GM19240 (cell line): Measurements from ENCODE around the gene ZNF398.

Experiments used
- DNase-seq: peaks from one replicate; pipeline ENCODE4 v3.0.0; 2011; ENCODE audit warnings: low spot score; ENCODE audit not compliant: insufficient read length

ZNF398 gene

DNA sequence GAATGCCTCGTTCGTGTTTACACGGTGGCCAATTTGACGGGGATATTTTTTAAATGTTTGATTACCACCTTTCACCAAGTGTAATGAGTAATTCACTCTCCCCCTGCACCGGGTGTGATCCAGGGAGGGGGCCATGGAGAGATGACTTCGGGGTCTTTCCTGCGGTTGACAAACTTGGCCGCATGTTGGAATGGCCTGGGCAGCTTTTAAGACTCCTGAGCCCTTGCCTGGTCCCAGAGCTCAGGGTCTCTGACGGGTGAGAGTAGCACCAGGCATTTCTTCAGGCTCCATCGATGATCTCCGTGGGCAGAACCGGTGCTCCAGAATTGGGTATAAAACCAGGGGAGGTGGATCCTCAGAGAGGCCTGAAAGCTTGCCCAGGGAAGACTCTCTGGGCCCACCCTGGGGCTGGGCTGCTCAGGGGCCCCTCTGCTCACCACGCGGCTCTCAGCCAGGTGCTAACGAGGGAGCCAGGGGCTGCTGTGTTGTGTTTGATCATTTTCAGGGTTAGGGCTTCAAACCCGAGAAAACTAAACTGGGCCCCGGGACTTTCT, 49.0 kb downstream of the ZNF398 start:
- DNase-seq = no peak

DNA sequence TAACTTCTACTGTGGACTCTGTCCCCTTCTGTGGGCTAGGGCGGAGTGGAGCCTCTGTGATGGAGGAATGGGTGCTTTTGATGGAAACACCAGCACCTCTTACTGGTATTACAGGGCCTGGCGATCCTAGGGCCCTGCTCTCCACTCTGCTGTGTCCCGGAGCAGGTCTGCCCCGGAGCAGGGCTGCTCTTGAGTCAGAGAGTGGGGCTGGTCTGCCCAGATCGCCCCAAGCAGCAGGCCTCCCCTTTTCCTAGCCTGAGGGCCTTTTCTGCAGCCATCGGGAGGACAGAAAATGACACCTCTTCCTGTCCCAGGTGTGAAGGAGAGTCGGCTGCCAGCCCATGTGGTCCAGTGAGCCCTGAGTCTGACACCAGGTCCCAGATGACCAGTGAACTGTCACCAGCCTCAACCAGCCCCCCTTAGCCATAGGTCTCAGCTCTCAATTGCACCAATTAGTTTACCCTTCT, 49.5 kb downstream of the ZNF398 start:
- DNase-seq = no peak

DNA sequence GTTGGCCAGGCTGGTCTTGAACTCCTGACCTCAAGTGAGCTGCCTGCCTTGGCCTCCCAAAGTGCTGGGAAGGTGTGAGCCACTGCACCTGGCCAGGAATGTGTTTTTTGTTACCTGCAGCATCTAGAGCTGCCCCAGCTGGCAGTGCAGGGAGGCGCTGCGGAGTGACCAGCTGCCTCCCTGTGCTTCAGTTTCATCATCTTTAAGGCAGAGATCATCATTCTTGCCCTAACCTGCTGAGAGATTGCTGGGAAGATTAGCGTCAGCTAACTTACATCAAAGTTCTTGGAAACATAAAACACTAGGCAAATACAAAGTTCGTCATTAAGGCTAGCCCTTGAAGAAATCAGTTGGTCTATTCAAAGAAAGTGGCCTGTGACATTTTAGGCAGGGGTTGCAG, 50.4 kb downstream of the ZNF398 start:
- no peak for DNase-seq

DNA sequence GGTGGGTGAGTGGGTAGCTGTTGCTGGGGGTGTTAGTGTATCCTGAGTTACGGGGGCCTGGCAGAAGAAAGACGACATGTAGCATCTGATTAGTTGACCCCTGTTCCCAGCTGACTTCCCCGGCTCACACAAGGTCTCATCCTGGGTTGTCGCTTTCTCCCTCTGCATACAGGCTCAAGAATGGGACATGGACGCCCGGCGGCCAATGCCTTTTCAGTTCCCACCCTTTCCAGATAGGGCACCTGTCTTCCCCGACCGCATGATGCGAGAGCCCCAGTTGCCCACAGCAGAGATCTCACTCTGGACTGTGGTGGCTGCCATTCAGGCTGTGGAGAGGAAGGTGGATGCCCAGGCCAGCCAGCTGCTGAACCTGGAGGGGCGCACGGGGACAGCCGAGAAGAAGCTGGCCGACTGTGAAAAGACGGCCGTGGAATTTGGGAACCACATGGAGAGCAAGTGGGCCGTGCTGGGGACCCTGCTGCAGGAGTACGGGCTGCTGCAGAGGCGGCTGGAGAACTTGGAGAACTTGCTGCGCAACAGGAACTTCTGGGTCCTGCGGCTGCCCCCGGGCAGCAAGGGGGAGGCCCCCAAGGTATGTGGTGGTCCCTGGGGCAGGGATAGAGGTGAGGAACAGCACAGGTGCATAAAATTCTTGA, 51.0 kb downstream of the ZNF398 start:
- DNase-seq = no peak

DNA sequence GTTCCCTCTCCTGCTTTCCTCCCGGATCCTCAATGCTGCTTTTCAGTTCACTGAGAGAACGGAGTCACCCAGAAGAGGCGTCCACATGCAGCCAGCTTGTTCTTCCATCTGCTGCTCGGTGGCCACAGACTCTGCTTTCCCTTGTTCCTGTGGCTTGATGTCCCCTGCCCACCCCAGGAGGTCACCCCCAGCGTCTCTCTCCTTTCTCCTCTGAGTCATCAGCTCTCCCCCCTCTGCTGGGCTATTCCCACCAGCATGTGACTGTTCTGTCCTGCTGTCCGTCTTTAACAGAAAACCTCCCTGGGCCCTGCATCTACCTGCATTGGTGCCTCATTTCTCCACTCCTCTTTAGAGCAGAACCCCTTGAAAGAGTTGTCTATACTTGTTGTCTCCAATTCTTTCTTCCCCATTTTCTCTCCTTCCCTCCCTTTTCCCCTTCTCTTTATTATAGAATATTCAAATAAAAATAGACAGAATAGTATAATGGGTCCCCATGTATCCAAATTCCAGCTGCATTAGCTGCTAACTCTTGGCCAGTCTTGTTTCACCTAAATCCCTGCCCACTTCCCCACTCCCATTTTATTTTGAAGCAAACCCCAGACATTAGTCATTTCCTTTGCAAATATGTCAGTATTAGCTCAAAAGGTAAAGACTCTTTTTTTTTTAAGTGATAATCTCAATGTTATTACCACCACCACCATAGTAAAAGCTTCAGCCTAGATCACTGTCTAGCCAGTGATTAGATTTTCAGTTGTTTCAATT, 52.2 kb downstream of the ZNF398 start:
- no peak for DNase-seq

DNA sequence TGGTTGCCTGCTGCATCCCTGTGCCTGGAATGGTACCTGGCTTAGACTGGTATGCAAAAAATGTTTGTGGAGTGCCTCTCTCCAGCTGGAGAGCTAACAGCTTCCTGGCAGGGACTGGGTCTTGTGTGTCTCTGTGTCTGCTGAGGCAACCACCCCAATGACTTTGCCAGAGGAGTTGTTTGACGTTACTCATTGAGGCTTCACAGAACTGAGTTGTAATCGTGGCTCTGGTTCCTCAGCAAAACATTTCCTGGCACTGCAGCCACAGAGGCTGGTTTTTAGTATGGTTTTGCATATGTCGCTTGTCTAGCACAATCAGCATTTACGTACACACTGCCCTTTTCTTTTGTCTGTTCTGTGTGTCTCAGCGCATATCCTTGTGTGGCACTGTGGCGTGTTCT, 55.6 kb downstream of the ZNF398 start:
- DNase-seq = no peak

DNA sequence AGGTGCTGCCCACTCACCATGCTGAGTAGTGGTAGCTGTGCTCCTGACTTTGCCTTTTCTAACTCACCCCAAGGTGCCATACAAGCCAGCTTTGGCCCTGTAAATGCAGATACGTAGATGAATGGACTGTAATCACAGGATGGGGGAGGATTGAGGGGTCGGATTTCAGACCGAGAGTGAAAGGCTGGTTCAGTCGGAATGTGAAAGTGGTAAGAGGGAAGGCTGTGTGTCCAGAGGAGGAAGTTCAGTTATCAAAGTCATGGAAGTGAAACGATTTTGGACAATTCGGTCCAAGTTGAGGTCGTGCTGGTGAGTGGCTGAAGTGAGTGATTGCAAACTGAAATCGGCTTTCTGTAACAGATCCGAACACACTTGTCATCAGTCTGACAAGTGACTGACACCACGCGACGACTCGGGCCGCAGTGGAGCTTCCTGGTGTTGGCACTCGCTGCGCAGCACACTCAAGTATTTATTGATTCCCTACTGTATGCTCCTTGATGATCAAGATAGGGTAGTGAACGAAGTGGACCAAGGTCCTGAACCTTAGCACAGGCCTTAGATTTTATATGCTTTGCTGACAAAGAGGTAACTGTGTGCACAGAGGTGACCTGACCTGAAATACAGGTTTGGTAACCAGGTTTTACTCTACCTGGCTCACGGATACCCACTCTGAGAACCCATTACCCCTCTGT, 58.6 kb downstream of the ZNF398 start:
- no peak for DNase-seq

DNA sequence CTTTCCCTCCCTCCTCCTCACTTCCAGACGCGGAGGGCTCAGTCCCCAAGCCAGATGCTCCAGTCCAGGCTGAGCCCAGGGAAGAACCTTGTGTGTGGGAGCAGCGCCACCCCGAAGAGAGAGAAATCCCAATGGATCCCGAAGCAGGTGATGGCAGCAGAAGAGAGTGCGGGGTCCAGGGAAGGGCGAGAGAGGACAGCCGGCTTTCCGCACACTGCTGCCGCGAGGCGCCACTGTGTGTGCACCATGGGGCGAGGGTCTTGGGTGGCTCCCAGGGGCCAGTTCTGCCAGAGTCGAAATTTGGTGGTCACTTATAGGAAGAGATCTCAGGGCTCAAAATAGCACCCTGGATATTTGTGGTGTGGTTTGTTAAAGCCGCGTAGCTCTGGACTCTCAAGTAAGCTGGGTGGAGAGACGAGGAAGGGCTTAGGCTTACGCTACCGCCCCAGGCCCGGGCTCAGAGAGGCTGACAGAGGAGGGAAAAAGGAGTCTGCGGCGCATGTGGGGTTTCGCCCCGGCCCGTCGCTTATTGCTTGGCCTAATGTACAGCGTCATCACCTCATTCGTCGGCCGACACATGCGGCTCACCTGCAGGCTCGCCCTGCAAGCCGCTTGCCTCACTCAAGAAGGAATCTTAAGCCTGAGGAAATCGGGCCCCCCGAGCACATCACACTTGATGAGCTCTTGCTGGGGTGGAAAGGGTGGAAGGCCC, 60.2 kb downstream of the ZNF398 start:
- DNase-seq = no peak

DNA sequence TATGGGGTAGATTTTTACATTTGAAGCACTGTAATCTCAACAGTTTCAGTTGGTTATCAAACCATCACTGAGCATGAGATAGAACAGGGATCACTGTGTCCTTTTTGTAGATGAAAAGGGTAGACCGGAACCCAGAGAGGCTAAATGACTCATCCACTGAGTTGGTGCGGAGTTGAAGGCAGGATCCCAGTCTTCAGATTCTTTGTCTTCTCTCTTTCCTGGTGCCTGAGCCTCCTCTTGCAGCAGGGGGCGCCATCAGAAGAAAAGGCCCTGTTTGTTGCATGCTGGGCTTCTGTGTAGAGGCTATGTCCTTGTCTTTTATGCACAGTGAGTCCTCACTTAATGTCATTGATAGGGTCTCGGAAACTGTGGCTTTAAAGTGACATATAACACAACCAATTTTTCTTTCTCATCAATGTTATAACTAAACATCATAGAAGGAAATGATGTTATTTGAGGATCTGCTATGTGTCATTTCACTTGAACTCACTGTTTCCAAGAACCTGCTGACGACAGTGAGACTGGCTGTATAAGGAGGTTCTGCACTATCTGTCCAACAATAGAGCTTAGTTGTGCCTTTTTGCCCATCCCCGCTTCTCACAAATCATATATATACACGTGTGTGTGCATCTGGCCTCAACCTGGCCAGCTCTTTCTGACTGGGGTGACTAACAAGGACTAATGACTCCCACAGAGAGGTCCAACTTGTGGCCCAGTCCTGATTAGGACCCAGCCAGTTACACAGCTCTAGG, 62.4 kb downstream of the ZNF398 start:
- peak; percentile 47 for DNase-seq

DNA sequence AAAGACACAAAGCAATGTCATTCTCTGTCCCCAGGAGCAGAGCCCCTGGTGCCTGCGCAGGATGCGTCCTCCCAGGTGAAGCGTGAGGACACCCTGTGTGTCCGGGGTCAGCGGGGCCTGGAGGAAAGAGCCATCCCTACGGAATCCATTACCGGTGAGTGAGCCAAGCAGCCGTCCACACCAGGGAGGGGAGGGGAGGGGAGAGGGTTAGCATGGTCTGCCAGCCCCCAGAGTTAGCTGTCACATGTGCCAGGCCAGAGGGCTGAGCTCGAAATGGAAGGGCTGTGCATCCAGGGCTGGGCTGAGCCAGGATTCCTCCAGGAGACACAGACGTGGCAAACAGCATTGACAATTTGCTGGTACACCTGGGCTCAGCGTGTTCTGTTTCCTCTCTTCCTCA, 63.3 kb downstream of the ZNF398 start:
- DNase-seq = no peak

DNA sequence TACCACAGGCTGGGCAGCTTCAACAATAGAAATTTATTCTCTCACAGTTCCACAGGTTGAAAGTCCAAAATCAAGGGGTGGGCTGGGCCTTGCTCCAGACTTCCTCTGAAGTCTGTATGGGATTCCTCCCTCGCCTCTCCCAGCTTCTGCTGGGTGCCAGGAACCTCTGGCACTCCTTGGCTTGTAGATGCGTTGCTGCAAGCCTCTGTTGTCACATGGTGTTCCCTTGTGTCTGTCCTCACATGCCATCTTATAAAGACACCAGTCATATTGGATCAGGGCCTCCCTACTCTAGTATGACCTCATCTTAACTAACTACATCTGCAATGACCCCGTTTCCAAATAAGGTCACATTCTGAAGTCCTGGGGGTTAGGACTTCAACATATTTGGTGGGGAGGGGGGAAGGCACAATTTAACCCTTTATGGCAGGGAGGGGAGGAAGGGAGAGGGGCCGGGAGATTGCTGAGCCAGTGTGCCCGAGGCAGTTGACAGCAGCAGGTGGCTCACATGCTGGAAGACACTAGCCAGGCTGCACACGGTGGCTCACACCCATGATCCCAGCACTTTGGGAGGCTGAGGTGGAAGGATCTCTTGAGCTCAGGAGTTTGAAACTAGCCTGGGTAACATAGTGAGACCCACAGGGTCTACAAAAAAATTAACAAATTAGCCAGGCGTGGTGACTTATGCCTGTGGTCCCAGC, 66.9 kb downstream of the ZNF398 start:
- DNase-seq = no peak

DNA sequence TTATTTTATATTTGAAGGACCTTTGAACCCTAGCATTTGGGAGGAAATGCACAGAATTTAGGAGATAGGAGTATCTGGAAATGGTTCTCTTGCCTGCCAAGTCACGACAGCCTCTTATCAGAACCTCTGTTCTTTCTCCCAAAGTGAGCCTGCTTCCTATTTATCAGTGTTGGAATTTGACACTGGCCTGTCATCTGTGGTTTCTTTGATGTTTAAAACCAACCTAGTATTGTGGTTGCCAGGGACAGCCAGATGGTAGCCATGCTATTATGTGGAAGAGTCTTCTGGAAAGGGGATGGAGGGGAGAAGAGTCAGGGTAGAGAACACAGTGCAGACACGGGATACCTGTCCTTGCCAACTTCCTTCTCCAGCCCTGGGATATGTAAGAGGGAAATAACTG, 69.1 kb downstream of the ZNF398 start:
- no peak for DNase-seq

DNA sequence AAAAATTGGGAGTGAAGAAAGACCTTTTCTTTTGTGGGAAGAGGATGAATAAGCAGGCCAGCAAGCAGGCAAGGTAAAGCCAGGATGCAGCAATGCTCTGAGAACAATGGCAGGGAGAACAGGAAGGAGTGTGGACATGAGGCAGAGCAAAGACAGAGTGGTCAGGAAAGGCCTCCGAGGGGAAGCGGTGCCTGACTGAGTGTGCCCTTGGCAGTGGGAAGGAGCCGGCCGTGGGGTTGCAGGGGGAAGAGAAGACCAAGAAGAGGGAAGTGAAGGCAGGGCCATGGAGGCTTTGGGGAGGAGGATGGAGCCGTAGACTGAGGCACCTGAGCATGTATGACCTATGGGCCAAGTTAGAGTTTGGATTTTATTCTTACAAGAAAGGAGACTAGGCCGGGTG, 70.3 kb downstream of the ZNF398 start:
- no peak for DNase-seq

DNA sequence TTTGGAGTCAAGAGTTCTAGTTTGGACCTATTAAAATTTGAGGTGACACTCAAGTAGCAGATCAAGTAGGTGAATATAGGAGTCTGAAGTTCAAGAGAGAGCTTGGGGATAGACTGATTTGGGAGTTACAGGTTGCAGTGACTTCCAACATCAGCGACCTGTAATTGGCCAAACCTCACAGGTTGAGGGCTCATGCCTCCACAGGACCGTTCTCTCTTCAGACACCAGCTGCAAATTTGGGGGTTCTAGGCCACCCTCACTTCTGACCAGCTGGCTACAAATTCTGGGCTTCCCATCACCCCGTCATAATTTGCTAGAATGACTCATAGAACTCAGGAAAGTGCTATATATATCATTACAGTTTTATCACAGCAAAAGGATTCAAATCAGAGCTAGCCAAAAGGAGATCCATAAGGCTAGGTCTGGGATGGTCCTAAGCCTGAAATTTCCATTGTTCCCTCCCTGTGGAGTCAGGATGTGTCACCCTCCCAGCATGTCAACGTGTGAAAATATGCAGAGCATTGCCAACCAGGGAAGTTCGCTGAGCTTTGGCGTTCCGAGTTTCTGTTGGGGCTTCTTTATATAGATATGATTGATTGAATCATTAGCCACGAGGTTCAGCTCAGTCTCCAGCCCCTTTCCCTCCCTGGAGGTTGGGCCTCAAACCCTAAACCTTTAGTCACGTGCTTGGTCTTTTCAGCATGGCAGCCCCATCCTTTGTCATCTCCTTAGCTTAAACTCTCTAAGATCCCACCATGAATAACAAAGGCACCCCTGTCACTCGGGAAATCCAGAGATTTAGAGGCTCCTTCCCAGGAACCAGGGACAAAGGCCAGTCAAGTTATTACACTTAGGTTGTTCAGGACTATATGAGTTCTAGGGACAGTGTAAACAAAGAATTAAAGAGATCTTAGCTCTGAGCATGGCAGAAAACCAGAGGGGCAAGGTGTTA, 71.5 kb downstream of the ZNF398 start:
- DNase-seq = no peak

DNA sequence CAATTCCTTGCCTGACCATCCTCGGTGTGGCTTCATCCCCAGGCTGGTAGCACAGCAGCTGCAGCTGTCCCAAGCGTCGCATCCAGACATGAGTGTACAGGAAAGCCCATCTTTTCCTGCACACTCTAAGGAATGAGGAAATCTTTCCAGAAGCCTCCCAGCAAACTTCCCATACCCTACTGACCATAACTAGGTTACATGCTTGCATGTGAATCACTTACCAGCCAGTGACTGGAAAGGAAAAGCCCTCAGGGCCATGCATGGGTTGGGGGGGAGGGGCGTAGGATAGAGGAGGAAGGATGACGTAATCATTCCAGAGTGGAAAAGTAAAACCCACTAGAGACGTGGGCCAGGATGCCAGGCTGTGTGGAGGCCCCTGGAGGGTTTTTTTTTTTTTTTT, 73.3 kb downstream of the ZNF398 start:
- no peak for DNase-seq

DNA sequence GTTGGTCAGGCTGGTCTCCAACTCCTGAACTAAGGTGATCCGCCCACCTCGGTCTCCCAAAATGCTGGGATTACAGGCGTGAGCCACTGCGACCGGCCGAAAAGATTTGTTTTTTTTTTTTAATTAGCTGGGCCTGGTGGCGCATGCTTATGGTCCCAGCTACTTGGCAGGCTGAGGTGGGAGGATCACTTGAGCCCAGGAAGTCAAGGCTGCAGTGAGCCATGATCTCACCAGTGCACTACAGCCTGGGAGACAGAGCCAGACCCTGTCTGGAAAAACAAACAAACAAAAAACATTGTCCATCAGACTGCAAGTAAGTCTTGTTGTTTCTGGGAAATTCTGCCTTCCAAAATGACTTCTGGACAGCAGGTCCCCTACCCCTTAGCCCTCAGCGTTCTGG, 75.9 kb downstream of the ZNF398 start:
- no peak for DNase-seq

DNA sequence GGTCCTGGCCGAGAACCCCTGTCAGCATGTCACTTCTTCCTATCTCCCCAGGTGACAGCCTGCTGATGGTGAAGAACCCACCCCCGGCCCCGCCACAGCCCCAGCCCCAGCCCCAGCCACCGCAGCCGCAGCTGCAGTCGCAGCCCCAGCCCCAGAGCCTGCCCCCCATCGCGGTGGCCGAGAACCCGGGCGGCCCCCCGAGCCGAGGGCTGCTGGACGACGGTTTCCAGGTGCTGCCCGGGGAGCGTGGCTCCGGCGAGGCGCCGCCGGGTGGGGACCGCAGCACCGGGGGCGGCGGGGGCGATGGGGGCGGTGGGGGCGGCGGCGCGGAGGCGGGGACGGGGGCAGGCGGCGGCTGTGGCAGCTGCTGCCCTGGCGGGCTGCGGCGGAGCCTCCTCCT, 76.5 kb downstream of the ZNF398 start:
- DNase-seq = no peak

DNA sequence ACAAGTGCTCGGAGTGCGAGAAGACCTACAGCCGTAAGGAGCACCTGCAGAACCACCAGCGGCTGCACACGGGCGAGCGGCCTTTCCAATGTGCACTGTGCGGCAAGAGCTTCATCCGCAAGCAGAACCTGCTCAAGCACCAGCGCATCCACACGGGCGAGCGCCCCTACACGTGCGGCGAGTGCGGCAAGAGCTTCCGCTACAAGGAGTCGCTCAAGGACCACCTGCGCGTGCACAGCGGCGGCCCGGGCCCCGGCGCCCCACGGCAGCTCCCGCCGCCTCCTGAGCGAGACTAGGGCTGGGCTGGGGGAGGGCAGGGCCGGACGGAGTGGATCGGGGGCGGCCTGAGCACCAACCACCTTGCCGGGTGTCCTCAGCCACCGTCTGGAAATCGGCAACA, 77.1 kb downstream of the ZNF398 start:
- no peak for DNase-seq

DNA sequence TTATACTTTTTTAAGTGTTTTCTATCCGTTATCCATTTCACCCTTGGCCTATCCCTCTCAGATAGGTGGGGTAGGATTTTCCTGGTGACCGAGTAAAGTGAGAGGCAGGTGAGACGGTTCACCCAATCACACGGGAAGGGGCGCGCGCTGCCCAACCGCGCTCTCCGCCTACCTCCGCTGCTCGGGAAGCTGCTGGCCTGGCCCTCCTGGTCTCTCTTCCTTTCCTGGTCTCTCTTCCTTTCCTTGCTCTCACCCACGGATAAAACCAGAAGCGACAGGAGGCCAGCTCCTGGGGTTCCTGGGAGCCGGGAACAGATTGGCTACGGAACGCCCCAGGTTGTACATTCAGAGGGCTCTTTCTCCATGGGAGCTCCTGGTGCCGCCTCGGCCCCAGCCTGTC, 77.9 kb downstream of the ZNF398 start:
- no peak for DNase-seq
